Stimulated activated CD8-positive, alpha-beta memory T cell treated with anti-CD3 and anti-CD28 coated beads, Interleukin-15, amount 100 ng/mL, for 48 hours (primary cell): ENCODE data around the gene PIMREG.

ENCODE experiments used
- DNase-seq, 2 donors: peaks; one replicate each; pipeline ENCODE4 v3.0.0-alpha.2; 2020; ENCODE audit warnings: low read depth in 2 of 2

PIMREG gene, protein sequence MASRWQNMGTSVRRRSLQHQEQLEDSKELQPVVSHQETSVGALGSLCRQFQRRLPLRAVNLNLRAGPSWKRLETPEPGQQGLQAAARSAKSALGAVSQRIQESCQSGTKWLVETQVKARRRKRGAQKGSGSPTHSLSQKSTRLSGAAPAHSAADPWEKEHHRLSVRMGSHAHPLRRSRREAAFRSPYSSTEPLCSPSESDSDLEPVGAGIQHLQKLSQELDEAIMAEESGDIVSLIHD

DNA sequence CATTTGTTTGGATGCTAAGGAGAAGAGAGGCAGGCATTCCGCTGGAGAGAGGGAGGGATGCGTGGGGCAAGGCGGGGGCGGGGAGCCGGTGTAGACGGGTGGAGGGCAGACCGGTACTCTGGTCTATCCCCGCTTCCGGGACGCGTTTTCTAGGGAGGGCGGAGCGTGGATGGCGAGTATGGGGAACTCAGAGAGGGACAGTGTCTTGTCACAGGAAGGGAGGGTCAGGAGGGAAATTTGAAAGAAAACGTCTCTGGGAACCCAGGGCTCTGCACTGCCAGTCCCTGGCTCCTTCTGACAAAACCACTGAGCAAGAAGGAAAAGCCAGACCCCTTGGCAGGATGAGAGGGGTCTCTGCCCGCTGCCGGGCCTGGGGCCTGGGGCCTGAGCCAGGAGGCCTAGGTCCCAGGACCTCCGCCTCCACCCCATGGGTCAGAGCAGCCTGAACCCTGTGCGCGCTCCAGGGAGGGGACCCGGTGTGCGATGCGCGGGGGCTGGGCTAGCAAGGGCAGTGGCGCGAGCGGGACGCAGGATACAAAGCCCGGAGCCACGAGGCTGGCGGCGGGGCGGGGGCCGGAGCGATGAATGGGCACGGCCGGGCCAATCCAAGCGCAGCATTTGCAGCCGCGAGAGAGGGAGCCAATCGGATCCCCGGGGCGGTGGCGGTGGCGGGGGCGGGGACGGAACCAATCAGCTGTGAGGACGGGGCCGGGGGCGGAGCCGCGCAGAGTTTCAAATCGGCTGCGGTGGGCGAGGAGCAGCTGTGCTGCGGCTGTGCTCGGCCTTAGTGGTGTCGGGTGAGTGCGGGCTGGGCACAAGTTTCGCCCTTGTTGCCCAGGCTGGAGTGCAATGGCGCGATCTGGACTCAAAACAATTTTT, at the start of gene PIMREG:
Gene PIMREG (plus strand): TSS at position 764 of the 879 bp plus-strand sequence. CDS start 656 bp downstream, outside the sequence.
- peak; percentile 90 to 92 for DNase-seq

DNA sequence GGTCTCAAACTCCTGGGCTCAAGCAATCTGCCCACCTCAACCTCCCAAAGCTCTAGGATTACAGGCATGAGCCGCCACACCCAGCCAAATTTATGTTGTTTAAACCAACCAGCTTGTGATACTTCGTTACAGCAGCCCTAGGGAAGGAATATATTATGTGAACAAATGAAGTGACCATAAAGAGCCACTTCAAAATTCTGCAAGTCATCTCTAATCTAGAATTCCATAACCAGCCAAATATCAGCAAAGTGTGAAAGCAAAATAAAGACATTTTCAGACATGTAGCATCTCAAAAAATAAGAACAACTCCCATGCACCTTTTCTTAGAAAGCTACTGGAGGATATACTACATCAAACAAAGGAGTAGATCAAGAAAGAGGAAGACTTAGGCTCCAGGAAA, 45.3 kb upstream of the PIMREG start:
- no peak for DNase-seq

DNA sequence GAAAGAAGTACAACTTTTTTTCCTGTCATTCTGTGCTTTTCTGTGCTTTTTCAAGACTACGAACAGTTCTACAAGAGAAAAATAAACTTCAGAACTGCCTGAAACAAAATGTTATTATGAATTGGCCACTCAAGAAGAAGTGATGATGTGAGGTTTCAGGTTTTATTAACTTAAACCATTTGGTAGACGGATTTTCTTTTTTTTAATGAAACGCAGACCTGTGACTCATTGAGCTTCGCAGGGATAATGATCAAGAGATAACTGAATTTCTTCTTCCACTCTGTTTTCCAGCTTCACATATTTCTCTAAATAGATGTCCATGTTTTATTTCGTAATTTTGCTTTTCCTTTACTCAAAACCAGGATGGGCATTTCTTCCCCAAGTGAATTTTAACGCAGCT, 42.0 kb upstream of the PIMREG start:
- DNase-seq, result no peak

DNA sequence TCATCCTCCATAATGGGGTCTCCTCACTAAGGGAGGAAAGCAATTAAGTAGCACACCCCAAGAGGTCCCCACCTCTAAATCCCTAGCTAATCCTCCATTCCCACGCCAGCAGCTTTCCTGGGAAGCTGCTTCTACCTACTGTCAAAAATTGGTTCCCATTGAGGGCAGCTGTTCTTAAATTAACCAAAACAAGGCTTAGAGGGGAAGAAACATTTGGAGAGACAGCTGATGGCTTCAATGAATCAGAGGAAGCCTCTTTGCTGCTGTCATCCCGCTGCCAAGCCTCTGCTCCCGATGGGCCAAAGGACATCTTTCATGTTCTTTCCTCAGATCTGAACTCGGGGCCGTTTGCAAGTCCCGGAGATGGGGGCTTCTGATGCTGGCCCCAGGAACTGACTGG, 36.0 kb upstream of the PIMREG start:
- DNase-seq, result no peak

DNA sequence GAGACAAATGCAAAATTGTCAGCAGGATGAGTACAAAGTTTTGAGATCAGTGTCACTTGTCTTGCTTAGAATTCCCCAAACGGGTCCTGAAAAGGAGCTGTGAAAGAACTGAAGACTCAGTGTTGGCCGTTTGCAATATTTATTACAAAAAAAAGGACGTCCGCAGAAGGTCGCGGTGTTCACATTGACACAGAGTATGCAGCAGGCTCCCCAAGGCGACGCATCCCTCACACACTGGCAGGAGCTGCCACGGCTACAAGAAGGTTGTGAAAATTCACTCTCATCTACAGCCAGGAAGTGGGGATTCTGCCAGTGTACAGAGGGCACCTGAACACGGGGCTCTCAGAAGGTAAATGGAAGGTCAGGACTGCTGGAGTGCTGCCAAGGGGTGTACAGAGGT, 35.5 kb upstream of the PIMREG start:
- no peak for DNase-seq

DNA sequence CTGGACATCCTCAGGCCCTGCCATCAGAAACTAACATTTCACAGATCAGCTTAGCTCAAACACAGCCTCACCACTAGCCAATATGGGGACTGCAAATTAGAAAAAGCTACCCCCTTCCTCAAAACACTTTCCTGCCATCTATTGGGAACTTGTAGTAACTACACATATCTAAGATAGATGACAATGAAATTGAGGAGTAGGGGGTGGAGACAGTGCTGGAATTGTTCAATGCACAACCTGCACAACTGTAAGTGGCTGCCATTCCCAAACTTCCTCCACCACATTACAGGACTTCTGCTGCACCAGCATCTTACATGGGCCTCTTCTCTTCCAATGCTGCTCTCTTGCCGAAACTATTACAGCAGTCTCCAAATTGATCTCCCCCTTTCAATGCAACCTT, 31.2 kb upstream of the PIMREG start:
- no peak for DNase-seq

DNA sequence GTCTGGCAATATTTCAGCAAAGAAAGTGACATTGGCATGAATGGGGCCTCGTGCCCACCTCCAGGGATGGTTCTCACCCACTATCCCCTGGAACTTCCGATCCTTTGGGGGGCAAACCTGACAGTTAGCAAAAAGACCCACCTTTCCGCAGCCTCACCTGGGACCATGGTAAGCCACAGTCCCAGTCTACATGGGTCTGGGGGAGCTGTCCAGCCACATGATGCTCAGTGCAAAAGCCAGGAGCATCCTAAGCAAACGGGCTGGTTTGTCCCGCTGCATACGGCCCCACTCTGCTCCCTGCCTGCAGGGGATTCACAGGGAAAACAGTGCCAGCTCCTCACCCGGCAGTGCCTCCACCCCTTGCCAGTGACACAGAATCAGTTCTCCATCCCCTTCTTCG, 28.6 kb upstream of the PIMREG start:
- DNase-seq, result no peak

DNA sequence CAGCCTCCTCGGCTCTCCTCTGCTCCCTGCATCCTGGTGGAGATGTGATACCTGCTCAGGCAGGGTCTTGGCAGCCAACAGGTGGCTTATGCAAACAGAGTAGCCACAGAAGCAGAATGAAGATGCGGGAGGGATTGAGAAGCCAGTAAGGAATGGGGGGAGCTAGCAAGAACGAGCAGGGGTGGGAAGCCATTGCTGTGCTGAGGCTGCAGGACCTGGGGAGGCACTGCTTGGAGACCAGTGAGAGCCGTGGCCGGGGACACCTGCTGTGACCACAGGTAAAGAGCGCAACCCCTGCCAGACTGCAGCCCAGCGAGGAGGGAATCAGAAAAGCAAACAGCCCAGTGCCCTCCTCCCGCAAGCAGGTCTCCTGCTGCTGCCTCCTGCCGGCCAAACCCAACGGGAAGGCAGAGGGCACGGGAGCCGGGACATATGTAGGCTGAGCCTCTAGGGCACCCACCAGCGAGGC, 24.0 kb upstream of the PIMREG start:
- peak in 1 of 2 donors; percentile 4 for DNase-seq

DNA sequence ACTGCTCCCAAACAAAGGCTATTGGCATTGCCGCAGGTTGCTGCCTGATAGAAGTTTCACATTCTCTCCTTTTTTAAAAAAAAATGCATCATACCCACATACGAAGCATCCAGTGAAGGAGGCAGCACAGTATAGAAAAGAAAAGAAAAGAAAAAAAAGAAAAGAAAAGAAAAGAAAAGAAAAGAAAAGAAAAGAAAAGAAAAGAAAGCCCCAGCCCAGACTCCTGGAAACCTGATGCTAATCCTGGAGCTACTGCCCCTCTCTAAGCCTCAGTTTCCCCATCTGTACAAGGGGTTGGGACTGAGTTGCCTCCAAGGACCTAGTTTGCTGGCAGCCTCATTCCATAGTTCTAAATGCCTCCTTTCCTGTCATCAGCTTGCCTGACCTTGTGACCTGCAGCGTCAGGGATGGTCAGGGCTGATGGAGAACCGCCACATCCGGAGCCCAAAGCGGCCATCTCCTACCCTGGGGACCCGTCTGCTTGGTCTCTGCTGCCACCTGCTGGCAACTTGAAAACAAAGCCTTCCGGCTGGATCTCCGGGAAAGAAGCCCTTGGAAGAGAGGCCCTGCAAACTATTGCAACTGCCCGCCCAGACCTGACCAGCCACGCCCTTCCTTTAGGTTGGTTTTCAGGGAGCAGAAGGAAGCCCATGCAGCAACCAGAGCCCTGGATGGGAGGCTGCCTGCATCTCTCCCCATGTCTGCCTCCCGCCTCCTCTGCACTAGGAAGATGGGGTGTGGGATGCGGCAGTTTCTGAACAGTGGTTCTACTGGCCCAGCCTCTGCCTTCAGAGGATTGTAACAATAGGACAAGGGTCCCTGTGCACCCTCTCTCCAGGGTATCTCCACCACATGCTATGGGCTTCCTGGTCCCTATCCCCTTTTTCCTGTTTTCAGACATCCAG, 22.3 kb upstream of the PIMREG start:
- peak; percentile 47 to 49 for DNase-seq

DNA sequence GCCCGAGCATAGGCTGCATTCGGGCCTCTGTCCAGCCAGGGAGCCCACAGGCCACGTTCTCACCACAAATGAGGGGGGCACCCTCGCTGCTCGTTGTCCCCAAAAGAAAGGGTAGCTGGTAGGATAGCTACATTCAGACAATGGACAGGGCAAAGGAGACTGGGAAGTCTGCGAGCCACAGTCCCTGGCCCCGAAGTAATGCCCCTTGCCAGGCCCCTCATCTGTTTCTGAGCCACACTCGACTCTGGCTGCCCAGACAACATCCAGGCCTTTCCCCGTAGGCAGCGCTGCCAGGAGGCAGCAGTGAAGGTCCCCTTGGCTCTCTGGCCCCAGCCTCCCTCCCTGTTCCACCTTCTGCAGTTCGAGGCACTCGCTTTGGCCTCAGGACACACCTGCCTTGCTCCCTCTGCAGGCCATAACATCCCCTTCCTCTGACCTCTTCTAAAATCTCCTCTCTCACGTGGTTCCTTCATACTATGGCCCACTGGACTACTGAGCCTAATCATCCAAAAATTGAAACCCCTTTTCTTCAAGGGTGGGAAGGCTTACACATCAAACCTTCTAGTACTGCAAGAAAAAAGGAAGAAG, 21.5 kb upstream of the PIMREG start:
- DNase-seq, result no peak

DNA sequence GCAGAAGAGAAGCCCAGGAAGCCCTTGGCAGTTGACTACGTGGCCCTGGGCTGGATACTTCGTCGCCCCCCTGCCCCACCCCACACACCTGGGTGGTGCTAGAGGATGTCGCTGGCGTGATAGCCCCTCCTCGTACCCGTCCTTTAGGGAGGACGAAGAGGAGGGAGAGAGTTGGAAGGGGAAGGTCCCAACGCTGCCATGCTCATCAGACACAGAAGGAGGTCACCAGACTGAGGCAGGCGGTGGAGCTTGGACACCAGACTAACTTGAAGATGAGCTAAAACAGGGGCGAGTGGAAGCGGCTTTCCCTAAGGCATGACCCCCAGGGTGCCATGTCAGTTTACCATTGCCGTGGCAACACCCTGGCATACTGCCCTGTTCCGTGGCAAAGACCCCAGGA, 20.3 kb upstream of the PIMREG start:
- no peak for DNase-seq

DNA sequence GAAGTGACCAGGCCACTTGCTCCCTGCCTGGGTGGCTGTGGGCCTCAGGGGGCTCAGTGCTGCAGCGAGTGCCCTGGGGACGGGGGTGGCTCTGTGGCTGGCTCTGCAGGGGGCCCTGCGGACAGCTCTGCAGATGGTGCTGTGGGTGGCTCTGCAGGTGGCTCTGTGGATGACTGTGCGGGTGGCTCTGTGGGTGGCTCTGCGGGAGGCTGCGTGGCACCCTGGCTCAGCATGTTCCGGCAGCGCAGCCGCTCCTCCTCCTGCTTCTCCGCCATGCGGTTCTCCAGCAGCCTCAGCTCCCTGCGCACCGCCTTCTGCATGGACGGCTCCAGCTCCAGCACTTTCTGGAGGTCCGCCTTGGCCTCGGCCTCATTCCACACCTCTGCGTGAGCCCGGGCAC, 18.8 kb upstream of the PIMREG start:
- DNase-seq, result no peak

DNA sequence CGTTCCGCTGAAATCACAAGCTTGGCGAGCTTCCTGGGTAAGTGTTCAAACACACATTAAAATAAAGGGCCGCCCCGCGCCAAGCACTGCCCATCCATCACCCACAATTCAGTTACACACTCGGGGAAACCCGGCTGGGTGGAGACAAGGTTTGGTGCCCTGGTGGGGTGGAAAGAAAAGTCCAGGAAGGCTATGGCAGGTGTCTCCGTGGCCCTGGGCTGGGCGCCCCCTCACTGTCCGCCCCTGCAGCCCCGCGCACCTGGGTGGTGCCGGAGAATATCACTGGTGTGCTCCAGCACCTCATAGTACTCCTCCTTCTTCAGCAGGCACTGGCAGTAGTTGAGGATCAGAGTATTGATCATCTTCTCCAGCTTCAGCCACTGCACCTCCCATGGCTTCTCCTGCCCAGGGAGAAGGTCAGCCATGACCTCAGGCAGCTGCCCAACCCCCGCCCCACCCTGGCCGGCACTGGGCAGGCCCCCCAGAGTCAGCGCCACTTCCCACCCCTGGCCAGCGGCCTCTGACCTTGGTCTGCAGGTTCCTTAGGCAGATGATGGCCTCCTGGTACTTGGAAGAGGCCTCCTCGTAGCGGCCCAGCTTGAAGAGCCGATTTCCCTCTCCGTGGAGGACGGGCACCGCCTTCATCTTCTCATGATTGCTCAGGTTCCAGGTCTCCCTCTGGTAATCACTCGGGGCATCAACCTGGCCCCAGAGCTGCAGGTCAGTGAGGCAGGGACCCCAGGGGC, 17.7 kb upstream of the PIMREG start:
- DNase-seq, result no peak

DNA sequence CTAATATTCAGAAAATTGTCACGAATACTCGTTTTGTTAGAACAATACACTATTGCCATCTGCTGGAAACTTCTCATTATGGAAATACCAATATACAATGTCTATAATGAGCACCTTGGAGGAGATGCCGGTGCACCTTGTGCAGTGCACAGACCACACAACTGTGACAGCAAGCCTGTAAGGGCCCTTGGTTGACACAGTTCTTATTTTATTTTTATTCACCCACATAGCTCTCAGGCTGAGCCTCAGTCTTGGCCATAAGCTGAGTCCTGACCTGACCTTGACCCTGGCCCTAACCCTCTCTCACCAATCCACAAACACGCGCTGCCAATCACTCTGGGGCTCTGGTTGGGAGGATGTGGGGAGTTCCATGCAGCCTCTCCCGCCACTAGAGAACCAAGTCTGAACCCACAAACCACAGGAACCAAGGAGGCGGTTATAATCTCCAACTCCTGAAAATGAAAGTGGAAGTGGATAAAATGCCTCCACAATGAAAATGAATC, 16.9 kb upstream of the PIMREG start:
- peak; percentile 18 to 30 for DNase-seq

DNA sequence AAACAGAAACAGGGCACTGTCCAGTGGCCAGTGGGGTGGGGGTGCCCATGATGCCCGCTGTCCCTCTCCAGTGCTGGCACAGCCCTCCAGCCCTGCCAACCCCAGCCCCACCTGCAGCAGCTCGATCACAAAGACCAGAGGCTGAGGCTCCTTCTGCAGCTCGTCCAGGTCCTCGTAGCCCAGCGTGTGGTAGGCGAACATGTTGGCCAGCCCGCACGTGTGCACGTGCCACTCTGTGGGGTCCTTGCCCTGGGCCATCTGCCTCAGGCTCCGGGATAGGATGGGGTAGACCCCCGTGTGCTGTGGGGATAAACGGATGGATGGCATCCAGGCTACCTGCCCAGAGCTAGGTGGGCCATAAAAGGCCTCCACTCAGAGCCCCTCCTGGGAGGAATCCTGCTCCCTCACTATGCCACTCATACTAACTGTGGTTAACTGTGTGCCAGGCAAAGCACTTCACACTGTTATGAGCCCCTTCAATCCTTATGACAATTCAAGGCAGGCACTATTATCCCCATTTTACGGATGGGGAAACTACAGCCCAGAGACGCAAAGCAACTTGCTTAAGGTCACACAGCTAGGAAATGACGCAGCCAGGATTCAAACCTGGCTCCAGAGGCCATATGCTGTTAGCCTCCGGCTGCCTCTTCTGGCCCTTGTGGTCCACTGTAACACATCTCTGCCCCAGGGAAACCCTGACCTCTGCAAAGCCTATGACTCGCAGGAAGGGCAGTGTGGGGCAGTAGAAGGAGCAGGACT, 15.9 kb upstream of the PIMREG start:
- DNase-seq, result no peak

DNA sequence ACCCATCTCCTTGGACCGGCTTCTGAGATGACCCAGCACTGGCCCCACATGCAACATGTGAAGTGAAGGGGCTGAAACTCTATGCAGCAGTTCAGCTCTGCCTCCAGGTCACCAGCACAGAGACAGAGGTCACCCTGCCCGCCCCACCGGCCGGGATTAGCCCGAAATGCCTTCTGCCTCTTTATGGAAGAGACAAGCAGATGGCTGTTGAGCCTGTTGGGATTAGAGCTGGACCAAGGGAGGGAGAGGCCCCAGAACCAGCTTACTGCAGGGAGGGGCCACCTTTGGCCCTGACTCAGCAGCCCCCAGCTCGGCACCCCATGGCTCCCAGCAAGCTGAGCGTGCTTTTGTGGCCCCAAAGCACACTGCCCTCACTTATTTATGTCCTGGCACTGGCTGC, 15.0 kb upstream of the PIMREG start:
- no peak for DNase-seq

DNA sequence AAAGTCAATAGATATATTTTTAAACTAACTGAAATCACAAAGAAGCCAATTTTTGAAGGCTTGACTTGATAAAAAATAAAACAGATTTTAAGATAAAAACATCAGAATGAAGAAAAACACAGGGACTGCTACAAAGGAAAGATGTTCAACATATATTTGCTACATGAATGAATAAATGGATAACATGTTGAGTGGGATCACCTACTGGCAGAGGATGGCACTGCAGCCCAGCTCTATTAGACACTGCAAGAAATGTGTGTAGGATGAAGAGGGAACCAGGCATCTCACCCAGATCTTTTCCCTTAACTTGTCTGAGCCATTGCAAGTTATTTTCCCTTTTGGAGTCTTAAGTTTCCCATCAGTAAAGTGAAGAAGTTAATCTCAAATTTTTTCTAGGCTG, 13.5 kb upstream of the PIMREG start:
- DNase-seq, result no peak

DNA sequence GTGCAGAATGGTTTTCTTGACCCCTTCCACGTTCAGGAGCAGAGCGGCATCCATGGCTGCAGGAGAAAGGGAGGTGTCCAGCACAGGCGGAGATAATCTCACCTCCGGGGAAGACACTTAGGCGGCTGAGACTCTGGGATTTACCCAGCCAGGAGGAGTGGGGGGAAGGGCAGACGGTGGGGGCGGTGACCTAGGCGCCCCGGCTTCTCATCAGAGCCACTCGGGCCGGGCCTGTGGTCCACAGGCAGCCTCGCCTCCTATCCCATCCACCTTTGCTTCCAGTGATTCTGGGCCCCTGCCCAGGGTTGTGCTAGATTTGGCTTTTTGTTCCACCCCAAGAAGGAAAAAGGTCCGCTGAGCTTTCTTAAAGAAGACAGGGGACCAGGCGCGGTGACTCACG, 9.2 kb upstream of the PIMREG start, which contains the start of gene AIPL1:
Gene AIPL1 (minus strand): TSS at position 71 of the 400 bp plus-strand sequence. CDS start 17 bp downstream, at position 54.
- DNase-seq, result no peak

DNA sequence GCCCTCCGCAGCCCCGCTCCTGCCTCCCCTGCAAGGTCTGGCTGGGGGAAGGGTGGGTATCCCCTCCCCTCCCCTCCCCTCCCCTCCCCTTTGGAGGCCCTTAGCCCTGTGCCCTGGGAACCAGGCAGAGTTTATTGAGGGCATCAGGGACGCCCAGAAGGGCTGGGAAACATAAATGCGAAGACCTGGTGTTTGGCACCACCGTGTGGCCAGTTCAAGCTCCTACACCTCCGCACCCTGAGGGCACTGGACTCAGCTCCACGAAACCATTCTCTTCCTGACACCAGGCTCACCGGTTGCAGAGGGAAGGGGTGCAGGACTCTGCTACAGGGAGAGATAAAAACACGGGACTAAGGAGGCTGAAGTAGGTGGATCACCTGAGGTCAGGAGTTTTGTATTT, 8.3 kb upstream of the PIMREG start:
- DNase-seq, result peak in 1 of 2 donors; percentile 31

DNA sequence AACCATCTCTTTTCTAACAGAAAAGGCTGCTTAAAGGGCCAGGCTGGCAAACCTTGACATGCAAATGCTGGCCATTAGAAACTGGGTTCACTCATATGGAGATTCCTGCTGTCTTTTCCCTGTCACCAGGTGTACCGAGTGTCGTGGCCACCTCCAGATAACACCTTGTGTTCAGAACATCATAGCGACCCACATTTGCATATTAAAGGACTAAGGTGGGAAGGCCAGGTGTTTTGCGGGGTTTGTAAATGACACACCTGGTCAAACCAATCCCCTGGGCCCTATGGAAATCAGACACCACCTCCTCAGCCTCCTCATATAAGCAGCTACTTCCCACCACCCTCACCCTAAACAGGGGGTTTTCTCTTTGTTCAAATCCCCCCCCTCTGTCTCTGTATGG, 6.8 kb upstream of the PIMREG start:
- no peak for DNase-seq
